T-helper 1 cell (primary cell): ENCODE results near the gene OTUD3.
"Not testable (repeated sequence)": the region's sequence is repeated elsewhere in the genome, so short reads cannot be mapped to it uniquely, and the experiment has no call there.

Experiments used
- DNase-seq, 5 donors: peaks; one replicate each; pipeline ENCODE4 v3.0.0-alpha.2; 2012 to 2020
- total RNA-seq, 4 donors: gene quantifications; one replicate each; lab custom pipeline; 2026; lab: John Stamatoyannopoulos, UW

OTUD3 gene, protein sequence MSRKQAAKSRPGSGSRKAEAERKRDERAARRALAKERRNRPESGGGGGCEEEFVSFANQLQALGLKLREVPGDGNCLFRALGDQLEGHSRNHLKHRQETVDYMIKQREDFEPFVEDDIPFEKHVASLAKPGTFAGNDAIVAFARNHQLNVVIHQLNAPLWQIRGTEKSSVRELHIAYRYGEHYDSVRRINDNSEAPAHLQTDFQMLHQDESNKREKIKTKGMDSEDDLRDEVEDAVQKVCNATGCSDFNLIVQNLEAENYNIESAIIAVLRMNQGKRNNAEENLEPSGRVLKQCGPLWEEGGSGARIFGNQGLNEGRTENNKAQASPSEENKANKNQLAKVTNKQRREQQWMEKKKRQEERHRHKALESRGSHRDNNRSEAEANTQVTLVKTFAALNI
- total RNA-seq = 28.6 to 46.6 (median 34.0) reads per million in 4 donors

DNA sequence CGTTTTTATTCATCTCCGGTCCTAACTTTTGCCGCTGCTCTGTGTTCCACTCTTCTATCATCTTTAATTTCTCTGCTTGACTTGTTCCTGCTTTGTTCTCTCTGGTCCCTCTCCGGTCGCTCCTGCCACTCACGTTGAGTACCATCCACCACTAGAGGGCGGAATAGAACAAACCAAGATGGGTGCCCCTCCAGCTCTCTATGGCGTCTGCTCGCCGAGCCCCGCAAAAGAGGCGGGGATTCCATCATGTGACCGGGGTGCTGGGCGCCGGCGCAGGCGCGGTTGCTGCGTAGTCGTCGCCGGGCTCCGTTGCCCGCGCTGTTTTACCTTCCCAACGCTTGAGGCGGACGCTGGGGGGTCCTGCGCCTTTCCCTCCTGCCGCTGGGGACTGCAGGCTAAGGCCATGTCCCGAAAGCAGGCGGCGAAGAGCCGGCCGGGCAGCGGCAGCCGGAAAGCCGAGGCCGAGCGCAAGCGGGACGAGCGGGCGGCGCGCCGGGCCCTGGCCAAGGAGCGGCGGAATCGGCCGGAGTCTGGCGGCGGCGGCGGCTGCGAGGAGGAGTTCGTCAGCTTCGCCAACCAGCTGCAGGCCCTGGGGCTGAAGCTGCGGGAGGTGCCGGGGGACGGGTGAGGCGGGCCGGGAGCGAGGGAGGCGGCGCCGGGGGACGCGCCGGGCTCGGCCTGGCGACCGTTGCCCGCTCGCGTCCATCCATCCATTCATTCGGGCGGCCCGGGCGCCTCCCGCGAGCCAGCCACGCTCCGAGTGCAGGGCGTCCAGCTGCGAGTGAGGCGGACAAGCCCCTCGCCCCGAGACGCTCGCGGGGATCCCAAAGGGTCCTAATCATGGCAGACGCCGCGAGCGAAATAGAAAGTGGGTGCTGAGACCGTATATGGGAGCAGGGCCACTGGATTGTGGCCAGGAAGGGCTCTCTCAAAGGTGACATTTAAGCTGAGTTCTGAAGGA, at the start of gene OTUD3:
TSS of gene OTUD3 (plus strand) at position 285 of the 961 bp plus-strand sequence. CDS start at position 404, 119 bp downstream.
- DNase-seq = peak; percentile 92 to 97 (median 94)

DNA sequence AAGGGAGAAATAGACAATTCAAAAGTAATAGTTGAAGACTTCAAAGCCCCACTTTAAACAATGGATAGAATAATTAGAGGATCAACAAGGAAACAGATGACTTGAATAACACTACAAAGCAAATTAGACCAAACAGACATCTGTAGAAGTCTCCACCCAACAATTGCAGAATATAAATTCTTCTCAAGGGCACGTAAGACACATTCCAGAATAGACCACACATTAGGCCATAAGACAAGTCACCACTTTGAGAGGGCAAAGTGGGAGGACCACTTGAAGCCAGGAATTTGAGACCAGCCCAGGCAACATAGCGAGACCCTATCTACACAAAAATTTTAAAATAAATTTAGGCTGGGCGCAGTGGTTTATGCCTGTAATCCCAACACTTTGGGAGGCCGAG, 46.6 kb upstream of the OTUD3 start:
- no peak for DNase-seq

DNA sequence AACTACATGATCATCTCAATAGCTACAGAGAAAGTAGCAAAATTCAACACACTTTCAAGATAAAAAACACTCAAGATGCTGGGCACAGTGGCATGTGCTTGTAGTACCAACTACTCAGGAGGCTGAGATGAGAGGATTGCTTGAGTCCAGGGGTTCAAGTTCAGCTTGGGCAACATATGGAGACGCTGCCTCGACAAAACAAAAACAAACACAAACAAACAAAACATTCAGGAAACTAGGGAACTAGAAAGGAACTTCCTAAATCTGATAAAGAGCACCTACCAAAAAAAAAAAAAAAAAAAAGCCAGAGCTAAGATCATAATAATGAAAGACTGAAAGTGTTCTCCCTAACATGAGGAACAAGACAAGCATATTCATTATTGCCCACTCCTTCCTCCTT, 44.3 kb upstream of the OTUD3 start:
- DNase-seq = no peak

DNA sequence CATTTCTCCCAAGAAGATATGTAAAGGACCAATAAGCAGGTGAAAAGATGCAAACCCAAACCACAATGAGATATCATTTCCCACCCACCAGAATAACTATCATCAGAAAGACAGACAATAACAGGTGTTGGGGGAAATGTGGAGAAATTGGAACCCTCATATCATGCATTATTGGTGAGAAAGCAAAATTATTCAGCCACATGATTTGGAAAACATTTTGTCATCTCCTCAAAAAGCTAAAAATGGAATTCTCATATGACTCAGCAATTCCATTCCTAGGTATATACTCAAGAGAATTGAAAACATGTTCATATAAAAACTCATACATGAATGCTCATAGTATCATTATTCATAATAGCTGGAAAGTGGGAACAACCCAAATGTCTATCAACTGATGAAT, 42.0 kb upstream of the OTUD3 start:
- no peak for DNase-seq

DNA sequence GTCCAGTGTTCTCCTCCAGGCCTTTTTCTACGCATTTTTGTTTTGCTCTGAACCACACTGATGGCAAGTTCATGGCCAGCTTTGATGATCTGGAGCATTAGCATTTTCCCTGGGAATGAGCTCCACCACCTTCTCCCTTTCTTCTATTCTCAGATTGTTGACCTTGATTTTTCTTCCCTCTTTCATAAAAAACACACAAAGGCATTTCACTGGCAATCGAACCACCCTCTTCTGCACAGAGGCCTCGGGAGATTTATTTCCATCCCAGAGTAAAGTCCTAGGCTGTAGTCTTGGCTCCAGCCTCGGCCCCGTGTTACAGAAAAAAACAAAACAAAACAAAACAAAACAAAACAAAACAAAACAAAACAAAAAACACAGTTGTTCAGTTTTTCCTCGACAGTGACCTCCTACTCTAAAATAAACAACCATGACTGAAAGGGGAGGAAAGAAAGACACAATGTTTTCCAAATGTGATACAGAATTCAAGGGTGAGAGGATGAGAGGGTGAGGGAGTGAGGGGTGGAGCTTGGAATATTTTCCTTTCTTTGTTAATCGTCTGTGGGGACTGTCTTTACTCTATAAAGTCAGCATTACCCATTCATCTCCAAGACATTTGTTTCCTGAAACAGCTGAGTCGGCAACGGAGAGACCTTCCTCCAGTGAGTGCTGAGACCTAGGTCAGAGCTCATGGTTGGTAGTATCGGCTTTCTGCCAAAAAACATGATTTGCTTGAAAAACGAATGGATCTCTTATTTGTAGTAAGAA, 37.3 kb upstream of the OTUD3 start:
- no peak for DNase-seq

DNA sequence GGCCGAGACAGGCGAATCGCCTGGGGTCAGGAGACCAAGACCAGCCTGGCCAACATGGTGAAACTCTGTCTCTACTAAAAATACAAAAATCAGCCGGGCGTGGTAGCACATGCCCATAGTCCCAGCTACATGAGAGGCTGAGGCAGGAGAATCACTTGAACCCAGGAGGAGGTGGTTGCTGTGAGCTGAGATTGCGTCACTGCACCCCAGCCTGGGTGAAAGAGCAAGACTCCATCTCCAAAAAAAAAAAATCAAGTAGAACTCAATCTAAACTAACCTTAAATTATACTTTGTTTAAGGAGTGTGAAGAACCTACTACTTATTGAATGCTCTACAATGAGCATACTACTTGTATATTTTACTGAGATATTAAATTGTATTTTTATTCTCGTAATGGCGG, 36.6 kb upstream of the OTUD3 start:
- DNase-seq = no peak

DNA sequence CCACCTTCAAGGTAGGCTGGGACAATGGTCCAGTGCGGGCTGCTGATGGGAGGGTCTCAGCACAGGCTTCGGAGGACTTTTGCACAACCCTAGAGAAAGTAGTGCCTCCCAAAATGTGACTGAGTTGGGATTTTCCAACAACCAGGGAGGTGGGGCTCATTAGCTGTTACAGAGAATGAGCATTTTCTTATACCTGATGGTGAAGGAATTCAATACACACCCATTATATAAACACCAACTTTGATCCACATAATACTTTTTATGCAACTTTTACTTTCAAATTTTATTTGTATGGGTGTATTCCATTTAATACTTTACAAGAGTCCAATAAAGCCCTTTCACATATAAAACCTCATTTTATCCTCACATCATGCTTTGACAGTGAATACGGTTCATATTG, 35.9 kb upstream of the OTUD3 start:
- no peak for DNase-seq

DNA sequence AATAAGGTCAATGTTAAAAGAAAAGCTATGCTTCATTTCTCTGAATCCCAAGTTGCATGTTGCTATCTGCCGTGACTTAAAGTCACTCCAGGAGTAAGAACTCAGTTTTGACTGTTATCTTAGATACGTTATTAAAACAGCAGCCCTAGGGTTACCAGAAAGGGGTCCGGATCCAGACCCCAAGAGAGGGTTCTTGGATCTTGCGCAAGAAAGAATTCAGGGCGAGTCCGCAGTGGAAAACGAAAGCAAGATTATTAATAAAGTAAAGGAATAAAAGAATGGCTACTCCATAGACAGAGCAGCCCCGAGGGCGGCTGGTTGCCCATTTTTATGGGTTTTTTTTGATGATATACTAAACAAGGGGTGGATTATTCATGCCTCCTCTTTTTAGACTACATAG, 34.9 kb upstream of the OTUD3 start:
- DNase-seq = not testable (repeated sequence)

DNA sequence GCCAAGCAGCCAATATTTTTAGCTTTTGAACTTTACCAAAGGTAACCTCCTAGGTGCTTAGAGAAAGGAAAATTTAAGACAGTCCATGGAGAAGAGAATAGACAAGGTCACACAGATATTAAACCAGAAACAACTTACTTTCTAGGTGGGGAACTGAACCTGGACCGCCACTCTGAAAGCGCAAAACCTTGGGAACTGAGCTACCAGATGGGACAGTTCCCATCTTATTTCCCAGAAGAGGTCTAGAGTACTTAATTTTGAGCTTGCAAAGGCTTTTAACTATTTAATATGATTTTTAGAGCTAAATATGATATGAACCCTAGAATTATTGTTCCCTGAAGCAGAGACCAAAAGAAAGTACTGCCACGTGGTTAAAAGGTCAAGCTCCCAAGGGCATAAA, 32.9 kb upstream of the OTUD3 start:
- not testable (repeated sequence) for DNase-seq

DNA sequence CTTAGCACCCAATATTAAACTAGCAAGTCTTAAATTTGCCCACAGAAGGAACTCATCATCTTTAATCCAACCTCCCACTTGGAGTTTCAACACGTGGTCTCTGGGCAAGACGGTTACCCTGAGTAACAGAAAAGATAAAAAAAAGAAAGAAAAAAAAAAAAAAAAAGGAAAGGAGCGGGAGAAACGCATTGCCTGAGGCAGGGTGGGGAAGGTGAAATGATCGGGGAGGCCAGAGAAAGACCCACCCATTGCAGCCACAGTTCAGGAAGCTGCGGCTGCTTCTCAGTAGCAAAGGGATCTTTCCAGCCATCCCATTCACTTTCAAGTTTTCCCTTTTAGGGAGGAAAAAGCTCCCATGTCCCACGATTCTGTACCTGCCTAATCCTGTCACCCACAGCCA, 32.0 kb upstream of the OTUD3 start:
- DNase-seq = no peak

DNA sequence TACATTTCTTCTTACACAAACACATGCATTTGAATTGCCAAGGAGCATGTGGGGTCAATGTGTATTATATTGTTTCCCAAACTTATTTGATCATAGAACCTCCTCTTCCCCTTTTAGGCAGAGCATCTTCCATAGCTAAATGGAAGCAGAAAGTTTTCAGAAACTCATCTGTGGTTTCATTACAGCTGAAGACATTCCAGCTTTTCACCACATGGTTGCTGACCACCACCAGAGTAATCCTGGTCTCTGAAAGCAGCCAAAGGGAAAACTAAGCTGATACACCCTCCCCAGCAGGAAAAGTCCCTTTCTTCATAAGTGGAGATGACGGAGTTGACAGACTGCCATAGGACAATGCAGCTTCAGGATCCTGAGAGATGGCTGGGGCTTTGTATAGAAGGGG, 30.2 kb upstream of the OTUD3 start:
- DNase-seq = no peak

DNA sequence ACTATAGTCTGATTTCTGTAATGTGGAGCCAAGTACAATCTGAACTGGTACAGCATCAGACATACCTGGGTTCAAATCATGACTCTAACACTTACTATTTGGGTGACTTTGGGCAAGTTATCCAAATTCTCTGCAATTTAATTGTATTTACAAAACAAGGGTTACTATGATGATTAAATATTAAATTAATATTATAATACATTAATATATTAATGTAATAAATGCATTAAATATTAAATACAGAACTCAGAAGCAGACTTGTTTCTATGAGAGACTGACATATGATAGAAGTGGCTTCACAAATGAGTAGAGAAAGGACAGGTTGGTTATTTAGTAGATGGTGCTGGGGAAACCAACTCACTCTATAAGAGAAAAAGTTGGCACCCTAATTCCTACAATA, 27.3 kb upstream of the OTUD3 start:
- no peak for DNase-seq

DNA sequence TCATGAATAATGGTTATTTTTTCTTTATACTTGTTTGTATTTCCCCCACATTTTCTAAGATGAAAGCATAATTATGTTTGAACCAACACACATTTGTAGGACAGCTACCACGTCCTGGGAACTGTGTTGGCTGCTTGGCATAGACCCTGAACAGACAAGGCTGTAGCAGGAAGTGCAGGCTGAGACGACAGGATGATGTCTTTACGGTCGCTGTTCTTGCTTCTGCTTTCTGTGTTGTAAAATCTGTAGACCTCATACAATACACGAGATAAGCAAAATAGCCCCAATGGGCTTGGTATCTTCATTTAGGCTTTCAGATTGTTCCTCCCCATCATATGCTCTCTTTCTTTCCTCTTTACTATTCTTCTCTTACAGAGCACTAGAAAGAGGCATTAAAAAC, 23.3 kb upstream of the OTUD3 start:
- DNase-seq = no peak

DNA sequence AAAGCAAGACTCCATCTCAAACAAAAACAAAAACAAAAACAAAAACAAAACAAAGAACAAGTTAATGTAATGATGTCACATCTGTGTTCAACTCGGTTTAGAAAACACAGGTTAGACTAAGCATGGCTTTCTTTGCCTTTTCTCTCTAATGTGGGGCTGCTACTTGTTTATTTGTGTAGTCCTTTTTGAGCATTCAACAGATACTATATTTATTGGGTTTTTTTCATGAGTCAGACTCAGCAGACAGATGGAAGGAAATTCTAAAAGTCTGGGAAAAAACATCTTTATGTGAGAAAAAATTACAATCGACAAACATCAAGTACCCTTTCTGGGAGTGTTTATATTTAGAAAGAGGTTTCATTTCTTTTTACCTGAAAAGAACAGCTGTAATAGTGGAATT, 22.3 kb upstream of the OTUD3 start:
- DNase-seq = no peak

DNA sequence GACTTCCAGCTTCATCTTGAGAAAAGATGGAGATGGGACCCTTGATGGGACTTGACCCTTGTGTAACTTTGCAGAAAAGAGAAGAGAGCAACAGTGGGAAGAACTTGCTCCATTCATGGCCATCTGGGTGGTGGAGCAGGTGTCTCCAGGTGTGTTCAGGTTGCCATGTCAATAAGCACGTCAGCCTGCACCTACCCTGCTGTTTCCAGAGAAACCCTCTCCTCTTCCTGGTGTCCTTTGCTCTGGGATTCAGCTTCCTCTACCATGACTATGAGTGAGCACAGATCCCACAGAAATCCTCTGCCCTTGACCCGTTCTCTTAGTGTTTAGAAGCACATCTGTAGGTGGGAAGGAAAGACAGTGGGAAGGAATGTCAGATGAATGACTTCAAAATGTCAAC, 21.8 kb upstream of the OTUD3 start:
- no peak for DNase-seq

DNA sequence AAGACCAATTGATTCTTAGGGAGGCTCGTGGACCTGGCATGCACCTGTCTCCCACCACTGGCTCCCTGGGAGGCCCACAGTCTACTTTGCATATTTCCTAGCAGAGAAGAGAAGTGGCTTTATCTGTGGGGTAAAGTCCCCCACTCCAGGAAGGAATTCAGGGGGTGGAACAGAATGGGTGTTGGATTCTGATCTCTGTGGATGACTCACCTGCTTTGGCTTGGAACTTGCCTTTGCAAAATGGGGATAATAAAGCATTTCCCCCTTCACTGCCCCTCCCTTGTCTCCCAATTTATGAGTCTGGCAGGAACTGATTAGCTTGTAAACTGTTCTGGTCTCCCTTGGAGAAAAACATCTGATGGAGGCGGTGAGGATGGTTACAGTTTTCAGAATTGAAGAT, 21.2 kb upstream of the OTUD3 start:
- no peak for DNase-seq

DNA sequence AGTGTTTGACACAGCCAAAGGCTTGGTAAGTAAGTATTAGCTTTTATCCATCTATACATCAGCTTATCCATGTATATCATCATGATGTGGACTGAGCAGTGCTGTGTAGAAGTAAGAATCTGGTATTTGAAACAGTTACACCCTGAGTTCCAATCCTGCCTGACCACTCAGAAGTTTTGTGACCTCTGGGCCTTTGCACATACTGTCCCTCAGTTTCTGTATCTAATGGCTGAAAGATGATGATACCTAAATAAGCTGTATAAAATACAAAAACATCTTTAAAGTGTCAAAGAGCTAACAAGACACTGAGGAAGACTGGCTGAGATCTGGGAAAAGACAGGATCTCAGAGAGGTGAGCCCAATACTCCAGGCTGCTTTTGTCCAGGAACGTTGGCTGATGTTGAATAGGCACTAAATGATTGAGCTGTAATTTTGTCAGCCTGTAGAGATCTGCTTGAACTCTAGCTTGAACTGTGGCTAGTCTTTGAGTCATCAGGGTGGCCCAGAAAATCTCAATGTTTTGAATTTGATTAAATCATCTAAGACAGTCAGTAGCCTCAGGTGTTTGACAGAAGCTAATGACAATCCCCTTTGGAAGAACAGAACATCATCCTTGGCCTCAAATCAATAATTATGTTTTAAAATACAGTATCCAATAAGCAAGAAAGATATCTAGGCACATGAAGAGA, 20.2 kb upstream of the OTUD3 start:
- DNase-seq = no peak

DNA sequence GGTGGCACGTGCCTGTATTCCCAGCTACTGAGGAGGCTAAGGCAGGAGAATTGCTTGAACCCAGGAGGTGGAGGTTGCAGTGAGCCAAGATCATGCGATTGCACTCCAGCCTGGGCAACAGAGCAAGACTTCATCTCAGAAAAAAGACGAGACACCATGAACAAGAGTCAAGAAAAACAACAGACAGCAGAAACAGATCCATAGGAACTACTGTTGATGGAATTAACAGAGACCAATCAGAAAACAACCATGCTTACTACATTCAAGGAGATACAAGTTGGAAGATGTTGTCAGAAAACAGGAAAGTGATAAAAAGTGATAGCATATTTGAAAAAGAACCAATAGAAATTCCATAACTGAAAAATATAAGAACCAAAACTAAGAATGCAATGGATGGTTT, 19.3 kb upstream of the OTUD3 start:
- DNase-seq = no peak

DNA sequence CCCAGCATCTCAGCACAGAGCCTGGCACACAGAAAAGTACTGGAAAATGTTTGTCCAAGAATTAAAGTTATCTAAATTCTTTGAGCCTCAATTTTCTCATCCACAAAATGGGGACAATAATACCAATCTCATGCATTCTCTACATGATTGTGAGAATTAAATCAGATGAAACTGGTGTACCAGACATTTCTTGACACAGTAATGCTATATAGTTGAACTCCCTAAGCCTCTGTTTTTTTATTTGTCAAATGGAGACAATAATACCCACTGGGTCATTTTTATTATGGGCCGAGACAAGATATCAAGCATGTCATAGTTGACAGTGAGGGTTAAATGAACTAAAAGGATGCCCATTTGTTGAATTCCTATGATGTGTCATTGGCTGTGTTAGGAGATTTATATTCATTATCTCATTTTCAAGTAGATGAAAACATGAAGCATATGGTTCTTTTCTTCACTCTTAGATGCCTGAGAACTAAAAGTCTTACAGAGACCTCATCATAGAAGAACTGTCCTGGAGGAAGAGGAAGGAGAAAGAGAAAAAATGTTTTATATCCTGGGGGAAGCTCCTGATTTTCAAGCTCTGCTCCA, 17.5 kb upstream of the OTUD3 start:
- no peak for DNase-seq

DNA sequence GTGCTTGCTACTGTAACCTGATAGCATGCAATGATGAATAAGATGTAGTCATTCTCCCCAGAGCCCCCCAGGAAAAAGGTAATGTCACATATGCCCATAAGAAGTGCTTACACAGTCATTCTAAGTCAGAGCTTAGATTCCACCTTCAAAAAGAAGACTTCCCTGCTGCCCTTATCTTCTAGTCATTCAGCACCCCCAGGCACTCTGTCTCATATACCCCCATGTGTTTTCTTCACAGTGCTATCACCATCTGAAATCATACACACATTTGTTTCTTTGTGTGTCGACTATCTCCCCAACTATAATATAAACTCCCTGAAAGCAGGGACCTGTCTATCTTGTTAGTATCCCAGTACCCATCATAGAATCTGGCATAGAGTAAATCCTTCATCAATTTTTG, 16.2 kb upstream of the OTUD3 start:
- DNase-seq = no peak

DNA sequence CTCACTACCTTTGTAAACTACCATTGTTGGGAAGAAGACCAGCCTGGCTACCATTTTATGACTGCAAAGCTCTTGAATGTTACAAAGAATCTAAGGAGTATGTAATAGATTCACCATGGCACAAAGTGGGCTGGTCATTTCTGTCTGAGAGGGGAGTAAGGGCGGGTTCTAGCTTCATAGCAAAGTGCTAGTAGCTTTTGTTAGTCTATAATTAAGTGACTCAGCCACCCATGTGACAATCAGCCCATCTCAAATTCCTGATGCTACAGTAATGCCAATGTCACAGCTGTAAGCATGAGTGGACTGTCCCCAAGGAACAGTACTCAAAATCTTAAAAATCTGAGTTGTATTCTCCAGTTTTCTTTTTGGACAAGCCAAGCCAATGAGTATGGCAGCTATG, 15.4 kb upstream of the OTUD3 start:
- no peak for DNase-seq

DNA sequence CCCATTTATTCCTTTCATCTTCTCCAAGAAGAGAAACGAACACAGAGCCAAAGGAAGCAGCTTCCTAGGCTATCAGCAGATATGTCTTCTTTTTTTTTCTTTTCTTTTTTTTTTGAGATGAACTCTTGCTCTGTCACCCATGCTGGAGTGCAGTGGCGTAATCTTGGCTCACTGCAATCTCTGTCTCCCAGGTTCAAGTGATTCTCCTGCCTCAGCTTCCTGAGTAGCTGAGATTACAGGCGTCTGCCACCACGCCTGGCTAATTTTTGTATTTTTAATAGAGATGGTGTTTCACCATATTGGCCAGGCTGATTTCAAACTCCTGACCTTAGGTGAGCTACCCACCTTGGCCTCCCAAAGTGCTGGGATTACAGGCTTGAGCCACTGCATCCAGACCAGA, 13.6 kb upstream of the OTUD3 start:
- DNase-seq = not testable (repeated sequence)
